Measurements from ENCODE around the gene E2F2. TPM values are rescaled to one million over a fixed set of nuclear protein-coding genes. Genes with fewer than 3 reads are reported as not detected.

E2F2 gene
- total RNA-seq (2021; fragmentation: NEBNext Ultra II Directional; extraction: Animal tissue kit (Norgen Biotek cat#: 25700)): 1 to 10 TPM in 5 of 6 experiments, under 1 TPM in 1; 0.83 to 2.1 (median 1.9) TPM
- long read RNA-seq, partial matches to known transcripts: 0 of 1 reads
- long read RNA-seq, other reads (novel, unspliced or antisense): 1 of 1 reads

GRCh38 chr1:23530747-23531561, at the start of gene E2F2:
Gene E2F2 (minus strand): TSS chr1:23531233. CDS start chr1:23530793, 440 bp downstream.
- peak; percentile 33 for TF ChIP-seq CTCF (IDR thresholded peaks at IDR 0.05)
- peak within 1 kb of the TSS; percentile 55 for H3K27ac Mint-ChIP-seq
- H3K36me3 Mint-ChIP-seq (ENCODE audit: low read depth): no peaks in the 10 kb centered on the region
- DNase-seq: peak; percentile 75
- no peaks in the 10 kb centered on the region; the same call in 1 of the 2 replicates for H3K27me3 Mint-ChIP-seq (ENCODE audit: insufficient read depth)
- H3K4me1 Mint-ChIP-seq (ENCODE audit: low read depth): peaks cover 62% of the 10 kb centered on the region
- no peaks in the 10 kb centered on the region for H3K9me3 Mint-ChIP-seq
- H3K4me3 Mint-ChIP-seq: peak within 1 kb of the TSS; percentile 87

- Mint-ChIP-seq H3K27ac (peak overlapping the region; percentile 100), H3K4me1 (ENCODE audit: low read depth) (peaks cover 75% of the 10 kb centered on the region), H3K4me3 (peak overlapping the region; percentile 68; the same call in 1 of the 2 replicates), H3K9me3 (no peaks in the 10 kb centered on the region), H3K36me3 (ENCODE audit: low read depth) (peaks cover 9% of the 10 kb centered on the region), H3K27me3 (ENCODE audit: insufficient read depth) (no peaks in the 10 kb centered on the region; the same call in 1 of the 2 replicates)
- TF ChIP-seq CTCF (IDR thresholded peaks at IDR 0.05): no peak
- DNase-seq: no peak
These were observed 47.9 kb upstream of the E2F2 start for GRCh38 chr1:23578997-23579363.

GRCh38 chr1:23578311-23578996, 47.4 kb upstream of the E2F2 start:
- H3K9me3 Mint-ChIP-seq: no peaks in the 10 kb centered on the region
- H3K4me1 Mint-ChIP-seq (ENCODE audit: low read depth): peaks cover 72% of the 10 kb centered on the region
- H3K27ac Mint-ChIP-seq: peak overlapping the region; percentile 100
- H3K36me3 Mint-ChIP-seq (ENCODE audit: low read depth): peaks cover 9% of the 10 kb centered on the region
- no peak for DNase-seq
- TF ChIP-seq CTCF (IDR thresholded peaks at IDR 0.05): no peak
- H3K4me3 Mint-ChIP-seq: peak overlapping the region; percentile 68
- H3K27me3 Mint-ChIP-seq (ENCODE audit: insufficient read depth): no peaks in the 10 kb centered on the region; the same call in 1 of the 2 replicates

GRCh38 chr1:23577056-23578004, 46.3 kb upstream of the E2F2 start:
- DNase-seq: peak; percentile 89
- no peaks in the 10 kb centered on the region; the same call in 1 of the 2 replicates for H3K27me3 Mint-ChIP-seq (ENCODE audit: insufficient read depth)
- peaks cover 9% of the 10 kb centered on the region for H3K36me3 Mint-ChIP-seq (ENCODE audit: low read depth)
- no peaks in the 10 kb centered on the region for H3K9me3 Mint-ChIP-seq
- peaks cover 61% of the 10 kb centered on the region for H3K4me1 Mint-ChIP-seq (ENCODE audit: low read depth)
- peak overlapping the region; percentile 100 for H3K27ac Mint-ChIP-seq
- H3K4me3 Mint-ChIP-seq: peak overlapping the region; percentile 89
- no peak for TF ChIP-seq CTCF (IDR thresholded peaks at IDR 0.05)

Data from HFFc6 (cell line).